ENCODE data around the gene SMPD4. TPM values are rescaled to one million over a fixed set of nuclear protein-coding genes. Genes with fewer than 3 reads are reported as not detected.

SMPD4 gene
- total RNA-seq, 1 experiment from 2014 or later = 108 TPM

Other genes with a start within 250 kb of the SMPD4 start
- not detected in 2 replicates for gene RAB6C, start 201.9 kb downstream of the SMPD4 start, total RNA-seq (2021)
- not detected in 2 replicates for gene POTEF, start 52.4 kb downstream of the SMPD4 start, total RNA-seq (2021)
- gene CCDC74B, start 36.5 kb downstream of the SMPD4 start, total RNA-seq (2021) = 3.8 and 6.3 TPM in 2 replicates
- 341 and 379 TPM in 2 replicates for gene MZT2B, start 660 bp upstream of the SMPD4 start, total RNA-seq (2021)
- not detected in 2 replicates for gene TUBA3E, start 16.8 kb upstream of the SMPD4 start, total RNA-seq (2021)
- 107 and 112 TPM in 2 replicates for gene IMP4, start 161.3 kb upstream of the SMPD4 start, total RNA-seq (2021)
- 3.2 and 6.2 TPM in 2 replicates for gene PTPN18, start 174.5 kb upstream of the SMPD4 start, total RNA-seq (2021)